Activated T-cell treated with anti-CD3 and anti-CD28 coated beads, Interleukin-2, amount 50 U/mL, for 48 hours (primary cell): Measurements from ENCODE around the gene DMRTC2.

Experiments used
- DNase-seq, 2 experiments: peaks; one replicate each; pipeline ENCODE4 v3.0.0-alpha.2; 2020

The DMRTC2 gene

DNA sequence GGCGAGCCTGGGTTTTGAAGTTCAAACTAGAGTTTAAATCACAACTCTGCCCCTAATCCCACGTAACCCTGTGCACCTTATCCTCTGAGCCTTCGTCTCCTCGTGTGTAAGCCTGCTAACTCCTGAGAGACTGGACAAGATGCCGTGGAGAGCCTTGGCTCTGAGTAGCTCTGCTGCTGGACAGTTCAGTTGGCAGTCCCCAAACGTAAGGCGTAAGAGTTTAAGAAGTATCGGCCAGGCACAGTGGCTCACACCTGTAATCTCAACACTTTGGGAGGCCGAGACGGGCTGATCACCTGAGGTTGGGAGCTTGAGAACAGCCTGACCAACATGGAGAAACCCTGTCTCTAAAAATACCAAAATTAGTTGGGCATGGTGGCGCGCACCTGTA is 27.5 kb downstream of the DMRTC2 start:
- peak; percentile 55 to 57 for DNase-seq

DNA sequence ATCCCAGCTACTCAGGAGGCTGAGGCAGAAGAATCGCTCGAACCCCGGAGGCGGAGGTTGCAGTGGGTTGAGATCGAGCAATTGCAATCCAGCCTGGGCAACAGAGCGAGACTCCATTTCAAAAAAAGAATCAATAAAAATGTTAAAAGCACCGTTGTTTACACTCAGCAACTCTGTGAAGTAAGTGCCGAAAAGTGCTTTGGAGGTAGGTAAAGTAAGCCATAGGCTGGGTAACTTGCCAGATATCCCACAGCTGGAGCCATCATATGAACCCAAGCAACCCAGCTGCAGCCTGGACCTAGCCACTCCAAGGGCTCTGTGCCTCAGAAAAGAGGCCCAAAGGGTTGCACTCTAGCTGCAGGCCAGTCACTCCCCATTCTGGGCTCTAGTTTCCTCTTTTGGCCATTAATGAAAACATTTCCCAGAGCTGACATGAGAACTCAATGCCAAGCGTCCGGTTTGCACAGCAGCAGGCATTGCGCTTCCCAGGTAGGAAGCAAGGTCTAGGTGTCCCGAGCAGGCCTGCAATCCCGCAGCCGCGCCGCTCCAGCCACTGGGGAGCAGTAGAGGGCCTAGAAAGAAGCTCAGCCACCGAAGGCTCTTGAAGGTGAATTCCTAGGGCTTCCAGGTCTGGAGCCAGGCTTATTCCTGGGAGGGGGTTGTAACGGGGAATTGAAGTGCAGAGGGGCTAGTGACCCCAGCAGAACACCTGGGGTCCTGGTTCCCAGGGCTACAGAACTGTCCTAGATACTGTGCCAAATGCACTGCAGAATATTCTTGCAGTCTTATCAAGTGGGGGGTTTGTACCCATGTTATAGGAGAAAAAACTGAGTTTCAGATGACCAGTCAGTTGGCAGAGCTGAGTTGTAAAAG is 28.2 kb downstream of the DMRTC2 start:
- peak; percentile 85 to 86 for DNase-seq

DNA sequence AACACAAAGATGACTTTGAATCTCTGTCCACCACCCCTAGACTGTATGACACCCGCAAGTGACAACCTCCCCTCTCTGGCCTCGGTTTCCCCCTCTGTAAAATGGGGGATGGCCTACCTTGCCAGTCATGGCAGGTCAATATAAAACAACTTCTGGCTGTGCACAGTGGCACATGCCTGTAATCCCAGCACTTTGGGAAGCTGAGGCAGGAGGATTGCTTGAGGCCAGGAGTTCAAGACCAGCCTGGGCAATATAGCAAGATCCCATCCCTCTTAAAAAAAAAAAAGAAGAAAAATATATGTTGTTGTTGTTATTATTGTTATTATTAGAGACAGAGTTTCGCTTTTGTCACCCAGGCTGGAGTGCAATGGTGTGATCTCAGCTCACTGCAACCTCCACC is 31.1 kb downstream of the DMRTC2 start:
- peak in 1 of 2 experiments; percentile 28 for DNase-seq

DNA sequence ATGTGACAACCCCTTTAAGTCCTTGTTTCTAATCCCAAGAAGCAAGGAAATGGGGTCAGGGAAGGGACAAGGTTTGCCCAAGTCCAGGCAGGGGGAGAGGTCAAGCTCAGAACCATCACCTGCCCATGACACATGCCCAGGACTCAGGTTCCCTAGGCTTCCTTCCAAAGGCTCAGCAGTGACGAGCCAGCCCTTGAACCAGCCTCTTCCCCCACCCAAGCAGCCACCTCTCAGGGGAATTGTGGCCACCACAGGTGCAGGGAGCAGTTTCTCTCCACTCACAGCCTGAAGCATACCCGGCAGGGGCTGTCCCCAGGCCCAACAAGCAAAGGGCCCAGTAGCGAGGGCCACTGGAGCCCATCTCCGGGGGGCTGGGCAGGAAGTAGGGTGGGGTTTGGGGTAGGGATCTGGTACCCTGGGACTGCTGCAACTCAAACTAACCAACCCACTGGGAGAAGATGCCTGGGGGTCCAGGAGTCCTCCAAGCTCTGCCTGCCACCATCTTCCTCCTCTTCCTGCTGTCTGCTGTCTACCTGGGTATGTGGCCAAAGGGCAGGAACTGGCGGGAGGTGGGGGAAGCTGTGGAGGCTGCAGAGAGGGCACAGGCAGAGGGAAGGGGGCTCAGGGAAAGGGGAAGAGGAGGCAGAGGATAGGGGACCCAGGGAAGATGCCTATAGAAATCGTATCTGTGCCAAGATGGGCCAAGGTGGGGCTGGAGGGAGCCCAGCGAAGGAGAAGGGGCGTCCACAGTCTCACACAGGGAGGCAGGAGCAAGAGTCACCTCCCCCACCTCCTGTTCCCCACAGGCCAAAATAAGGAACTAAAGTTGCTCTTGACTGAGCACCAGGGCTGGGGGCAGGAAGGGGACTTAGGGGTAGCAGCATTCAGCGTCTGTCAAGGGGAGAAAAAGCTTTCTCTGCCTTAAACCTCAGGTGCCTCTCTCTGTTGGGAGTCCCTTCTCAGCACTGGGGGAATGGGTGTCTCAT is 32.3 kb downstream of the DMRTC2 start, which contains the start of gene CD79A:
CD79A (plus strand) TSS at position 433 of the 986 bp plus-strand sequence; CDS start at position 459, 26 bp downstream.
- DNase-seq: peak in 1 of 2 experiments; percentile 45

DNA sequence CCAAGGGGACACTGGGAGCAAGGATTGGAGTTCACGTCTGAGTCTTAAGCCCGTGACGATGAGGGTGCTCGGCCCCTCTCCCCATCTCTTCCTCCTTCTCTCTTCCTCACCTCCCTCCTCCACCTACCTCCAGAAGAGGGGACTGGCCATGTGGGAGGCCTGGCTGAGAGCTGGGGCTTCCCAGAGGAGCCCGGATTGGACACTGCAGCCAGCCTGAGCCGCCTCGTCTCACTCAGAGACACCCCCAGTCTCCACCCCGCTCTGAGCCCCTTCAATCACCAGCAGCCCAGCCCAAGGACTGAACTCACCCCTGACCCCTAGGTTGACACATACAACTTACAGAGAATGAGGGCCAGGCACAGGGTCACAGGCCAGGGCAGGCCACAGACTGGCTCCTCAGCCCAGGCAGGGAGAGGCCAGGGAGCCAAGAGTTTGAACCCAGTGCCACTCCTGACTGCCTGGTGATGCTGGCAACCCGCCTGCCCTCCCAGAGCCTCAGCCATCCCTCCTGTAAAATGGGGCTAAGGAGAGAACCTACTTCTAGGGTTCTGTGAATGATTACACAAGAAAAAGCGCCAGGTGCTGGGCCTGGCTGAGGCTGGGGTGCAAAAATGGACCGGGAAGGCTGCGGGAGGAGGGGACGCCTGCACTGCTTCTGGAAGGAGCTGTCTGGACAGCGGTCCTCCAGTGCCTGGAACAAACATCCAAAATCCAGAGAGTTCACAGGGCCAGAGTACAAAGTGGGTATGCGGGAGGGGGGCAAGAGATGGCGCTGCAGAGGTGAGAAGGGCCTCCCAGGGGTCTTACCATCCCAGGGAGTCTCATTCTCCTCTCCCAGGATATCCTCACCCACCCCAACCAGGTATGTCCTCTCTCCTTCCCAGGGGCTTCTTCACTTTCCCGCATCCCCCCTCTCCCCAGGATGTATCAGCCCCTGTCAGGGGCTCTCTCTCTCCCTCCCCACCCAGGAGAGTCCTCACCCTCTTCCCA is 33.4 kb downstream of the DMRTC2 start:
- no peak for DNase-seq

DNA sequence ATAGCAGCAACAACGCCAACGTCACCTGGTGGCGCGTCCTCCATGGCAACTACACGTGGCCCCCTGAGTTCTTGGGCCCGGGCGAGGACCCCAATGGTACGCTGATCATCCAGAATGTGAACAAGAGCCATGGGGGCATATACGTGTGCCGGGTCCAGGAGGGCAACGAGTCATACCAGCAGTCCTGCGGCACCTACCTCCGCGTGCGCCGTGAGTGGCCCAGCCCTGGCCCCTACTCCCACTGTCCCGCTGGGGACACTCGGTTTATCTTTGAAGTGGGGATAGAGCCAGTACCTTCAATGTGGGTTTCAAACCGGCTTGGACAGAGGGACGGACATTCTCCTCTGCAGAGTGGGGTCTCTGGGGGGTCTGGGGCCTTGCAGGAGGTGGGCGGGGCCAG is 34.2 kb downstream of the DMRTC2 start:
- DNase-seq: peak in 1 of 2 experiments; percentile 14

DNA sequence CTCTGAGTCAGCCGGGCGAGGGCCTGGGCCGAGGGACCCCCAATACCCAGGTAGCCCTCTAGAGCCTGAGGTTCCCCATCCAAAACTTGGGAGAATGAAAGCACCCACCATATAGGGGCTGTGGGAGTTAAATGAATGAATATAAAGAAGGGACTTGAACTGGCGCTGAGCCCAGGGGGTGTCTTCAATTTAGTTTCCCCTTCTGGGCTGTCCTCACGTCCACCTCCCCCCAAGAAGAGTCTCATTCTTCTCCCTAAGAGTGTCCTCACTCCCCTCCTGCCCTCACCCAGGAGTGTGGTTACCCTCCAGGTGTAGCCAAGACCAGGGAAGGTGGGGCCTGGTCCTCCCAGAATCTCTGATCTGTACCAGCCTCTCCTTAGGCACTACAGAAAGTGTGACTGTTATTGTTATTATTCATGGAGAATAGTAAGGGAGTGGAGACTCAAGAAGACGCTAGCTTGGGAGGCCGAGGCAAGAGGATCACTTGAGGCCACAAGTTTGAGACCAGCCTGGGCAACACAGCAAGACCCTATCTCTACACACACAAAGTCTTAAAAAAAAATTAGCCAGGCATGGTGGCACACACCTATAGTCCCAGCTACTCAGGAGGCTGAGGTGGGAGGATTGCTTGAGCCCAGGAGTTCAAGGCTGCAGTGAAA is 35.0 kb downstream of the DMRTC2 start:
- DNase-seq: peak in 1 of 2 experiments; percentile 15

DNA sequence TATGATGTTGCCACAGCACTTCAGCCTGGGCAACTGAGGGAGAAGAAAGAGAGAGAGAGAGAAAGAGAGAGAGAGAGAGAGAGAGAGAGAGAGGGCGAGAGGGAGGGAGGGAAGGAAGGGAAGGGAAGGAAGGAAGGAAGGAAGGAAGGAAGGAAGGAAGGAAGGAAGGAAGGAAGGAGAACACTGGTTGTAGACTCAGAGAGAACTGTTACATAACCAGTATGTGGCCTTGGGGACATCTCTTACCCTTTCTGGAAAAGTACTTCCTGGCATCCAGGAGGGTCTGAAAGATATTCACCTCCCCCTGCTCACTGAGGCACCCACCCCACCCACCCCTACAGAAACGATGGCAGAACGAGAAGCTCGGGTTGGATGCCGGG is 35.5 kb downstream of the DMRTC2 start:
- DNase-seq: no peak

DNA sequence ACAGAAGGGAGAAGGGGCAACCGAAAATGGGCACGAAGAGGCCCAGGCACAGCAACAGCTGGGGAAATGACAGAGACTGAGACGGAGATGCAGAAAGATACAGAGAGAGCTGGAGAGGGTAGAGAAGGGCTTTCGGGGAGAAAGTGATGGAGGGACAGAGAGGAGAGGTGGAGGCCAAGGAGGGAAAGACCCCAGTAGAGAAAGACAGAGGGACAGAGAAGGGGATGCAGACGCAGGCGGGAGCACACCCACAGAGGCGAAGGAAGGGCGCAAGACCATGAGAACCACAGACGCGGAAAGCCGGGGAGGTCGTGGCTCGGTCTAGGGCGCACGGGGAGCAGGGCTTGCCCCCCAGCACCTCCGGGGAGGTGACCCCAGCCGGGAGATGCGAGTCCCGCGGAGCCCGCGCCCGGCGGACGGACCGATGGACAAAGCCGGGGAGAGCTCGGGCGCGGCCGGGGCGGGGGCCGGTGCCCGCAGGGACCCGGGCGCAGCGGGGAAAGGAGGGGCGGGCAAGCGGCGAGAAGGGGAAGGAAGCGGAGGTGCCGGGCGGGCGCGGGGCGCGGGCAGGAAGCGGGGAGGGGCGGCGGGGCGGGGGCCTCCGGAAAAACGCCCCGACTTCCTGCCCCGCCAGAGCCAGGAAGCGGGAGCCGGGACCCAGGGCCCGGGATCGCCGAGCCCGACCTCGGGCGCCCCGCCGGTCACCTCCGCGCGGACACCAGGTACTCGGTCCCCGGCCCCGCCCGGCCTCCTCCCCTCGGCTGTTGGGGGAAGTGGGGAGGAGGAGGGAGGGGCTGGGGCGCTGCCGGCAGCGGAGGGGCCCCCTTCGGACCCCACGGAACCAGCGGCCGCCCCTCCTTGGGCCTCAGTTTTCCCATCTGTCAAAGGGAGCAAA is 38.0 kb downstream of the DMRTC2 start, which contains the start of gene ARHGEF1:
ARHGEF1 (plus strand) TSS at position 617 of the 895 bp plus-strand sequence. CDS start 4,899 bp downstream, outside the sequence.
- peak; percentile 66 to 77 for DNase-seq

DNA sequence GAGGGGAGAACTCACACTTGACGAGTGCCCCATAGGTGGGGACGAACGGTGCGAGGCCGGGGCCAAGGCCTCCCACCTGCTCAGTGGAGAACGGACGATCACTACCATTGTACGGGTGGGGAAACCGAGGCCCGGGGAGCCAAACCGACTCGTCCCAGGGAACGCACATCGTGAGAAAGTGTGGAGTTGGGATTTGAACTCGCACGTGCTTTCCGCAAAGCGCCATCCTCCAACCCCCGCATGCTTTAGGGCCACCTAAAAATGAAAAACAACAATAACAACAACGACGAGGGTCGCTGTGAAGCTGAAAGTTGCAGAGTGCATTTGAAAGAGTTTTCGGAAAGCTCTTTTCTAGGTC is 38.6 kb downstream of the DMRTC2 start:
- peak in 1 of 2 experiments; percentile 58 for DNase-seq

DNA sequence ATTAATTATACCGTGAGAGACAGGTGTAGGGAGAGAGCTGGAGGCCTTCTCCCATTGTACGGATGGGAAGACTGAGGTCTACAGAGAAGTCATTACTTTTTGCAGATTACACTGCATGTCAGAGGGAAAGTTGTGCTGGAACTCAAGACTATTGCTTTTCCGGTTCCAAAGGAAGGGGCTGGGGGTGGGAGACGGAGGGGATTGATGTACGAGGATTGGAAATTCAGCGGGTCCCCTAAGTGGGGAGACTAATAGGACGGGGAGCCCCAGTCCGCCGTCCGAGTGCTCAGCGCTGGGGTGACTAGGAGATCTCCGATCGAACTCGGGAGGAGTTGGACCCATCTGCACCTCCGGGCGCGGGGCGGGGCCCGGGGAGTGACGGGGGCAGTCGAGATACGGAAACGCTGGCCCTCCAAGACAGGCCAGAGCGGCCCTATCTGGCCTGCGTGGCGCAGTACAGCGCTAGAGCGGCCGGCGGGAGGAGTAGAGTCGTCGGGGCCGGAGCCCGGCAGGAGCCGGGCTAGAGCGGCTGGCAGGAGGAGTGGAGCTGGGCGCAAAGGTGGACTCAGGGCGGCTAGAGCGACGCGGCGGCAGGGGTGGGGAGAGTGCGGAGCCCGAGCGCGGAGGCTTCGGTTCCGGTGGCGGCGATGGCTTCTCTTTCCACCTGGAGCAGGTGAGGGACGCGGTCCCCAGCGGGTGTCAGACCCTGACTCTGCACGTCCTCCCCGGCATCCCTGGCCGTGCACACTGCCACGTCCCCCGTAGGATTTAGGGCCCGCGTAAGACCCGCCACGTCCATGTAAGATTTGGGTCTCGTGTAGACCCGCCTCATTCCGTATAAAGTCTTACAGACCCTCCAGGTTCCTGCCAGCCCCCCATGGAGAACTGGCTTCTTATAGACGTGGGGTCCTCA is 39.2 kb downstream of the DMRTC2 start:
- peak; percentile 94 to 95 for DNase-seq

DNA sequence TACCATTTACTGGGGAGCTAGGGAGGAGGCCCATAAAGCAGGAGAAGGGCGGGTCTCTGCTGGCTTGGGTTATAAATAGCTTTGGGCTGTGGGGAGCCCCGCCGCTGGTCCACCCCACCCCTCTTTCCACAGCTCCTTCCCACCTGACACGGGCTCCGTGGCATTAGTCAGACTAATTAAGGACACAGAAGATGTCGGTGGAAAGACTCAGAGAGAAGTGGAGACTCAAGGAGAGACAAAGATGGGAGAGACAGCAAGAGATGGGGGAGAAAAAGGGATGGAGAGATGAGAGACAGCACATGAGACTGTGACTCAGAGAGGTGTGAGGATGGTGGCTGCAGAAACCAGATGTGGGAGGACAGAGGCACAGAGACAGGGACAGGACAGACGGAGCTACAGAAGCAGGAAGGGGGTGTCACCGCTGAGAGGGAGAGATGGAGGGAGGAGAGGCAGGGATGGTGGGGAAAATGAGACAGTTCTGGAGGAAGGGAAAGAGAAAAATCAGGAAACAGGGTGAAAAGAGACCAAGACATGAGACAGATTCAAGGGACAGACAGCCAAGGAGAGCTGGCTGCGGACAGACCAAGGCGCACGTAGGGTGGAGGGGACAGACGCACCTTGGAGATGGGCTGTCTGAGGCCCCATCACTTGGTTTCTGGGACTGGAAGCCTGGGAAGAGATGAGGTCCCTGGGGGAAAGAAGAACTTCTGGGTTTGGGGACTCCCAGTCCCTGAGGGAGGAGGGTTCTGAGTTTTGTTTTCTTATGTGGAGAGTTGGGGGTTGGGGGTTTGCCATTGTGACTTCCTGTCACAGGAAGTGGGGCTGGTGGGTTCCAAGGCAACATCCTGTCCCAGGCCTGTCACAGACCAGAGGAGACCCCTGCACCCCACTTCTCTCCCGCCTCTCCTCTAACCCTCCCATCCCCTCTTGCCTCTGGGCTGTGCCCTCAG is 42.2 kb downstream of the DMRTC2 start:
- DNase-seq: peak in 1 of 2 experiments; percentile 76

DNA sequence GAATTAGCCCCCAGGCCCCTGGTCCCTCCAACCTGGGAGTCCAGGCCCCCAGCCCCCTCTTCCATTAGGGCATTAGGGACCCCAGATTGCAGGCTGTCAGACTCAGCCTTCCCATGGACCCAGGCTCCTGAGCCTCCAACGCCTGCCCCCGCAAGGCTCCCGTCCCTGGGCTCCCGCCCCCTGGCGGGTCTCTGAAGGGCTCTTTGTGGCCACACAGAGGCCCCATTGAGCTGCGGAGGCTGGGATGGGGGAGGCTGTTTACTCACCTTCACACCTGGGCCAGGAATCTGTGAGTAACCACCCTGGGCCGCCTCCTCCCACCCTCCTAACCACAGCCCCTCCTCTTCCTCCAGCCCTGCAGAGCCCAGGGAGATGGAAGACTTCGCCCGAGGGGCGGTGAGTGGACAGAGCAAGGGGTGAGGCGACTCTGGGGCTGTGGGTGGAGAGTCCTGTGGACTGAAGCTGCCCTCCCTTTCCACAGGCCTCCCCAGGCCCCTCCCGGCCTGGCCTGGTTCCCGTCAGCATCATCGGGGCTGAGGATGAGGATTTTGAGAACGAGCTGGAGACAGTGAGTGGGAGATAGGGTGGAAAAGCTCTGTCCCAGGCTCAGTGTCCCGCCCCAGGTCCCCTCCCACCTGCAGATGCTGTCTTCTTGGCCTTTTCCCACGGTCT is 43.0 kb downstream of the DMRTC2 start:
- DNase-seq: peak; percentile 89 to 91

DNA sequence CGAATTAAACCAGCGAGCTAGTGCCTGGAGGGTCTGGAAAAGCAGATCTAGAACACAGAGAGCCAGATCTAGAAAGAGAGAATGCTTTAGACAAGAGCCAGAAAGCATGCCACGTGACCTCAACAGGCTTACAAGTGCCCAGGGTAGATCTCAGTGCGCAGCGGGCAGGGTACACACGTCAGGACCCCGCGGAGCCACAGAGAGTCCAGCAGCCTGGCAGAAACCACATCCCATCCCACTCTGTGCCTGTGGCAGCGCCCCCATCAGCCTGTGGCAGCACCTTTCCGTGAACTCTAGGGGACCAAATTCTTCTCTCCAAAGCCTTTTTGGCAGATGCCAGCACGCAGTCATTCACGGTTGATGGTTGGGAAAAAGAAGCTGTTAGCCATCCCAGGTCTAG is 44.1 kb downstream of the DMRTC2 start:
- peak in 1 of 2 experiments; percentile 40 for DNase-seq

DNA sequence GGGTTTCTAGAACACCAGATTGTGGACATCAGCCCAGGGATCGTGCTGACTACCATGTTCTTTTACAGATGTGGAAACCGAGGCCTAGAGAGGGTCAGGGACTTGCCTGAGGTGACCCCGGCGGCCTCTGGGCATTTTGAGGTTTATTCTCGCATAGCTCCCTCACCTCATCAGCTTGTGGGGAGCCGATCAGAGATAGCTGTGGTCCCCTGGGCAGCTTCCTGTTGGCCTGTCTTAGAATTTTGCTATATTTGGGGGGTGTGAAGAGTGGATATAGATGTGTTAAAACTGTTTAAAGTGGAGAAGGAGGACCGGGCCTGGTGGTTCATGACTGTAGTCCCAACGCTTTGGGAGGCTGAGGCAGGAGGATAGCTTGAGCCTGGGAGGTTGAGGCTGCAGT is 45.1 kb downstream of the DMRTC2 start:
- DNase-seq: no peak

DNA sequence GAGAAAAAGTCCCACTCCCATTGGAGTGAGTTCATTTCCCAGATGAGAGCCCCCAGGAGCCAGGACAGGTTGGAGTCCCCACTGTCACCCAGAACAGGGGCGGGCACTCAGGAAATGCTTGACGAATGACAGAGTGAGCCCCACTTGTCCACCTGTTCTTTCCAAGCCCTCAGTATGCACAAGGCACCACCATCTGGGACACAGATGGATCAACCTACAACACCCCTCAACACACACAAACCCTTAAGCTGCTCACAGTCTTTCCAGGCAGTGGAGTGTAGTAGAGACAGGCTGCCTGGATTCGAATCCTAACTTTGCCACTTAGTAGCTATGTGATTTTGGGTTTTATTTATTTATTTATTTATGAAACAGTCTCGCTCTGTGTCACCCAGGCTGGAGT is 46.1 kb downstream of the DMRTC2 start:
- no peak for DNase-seq

DNA sequence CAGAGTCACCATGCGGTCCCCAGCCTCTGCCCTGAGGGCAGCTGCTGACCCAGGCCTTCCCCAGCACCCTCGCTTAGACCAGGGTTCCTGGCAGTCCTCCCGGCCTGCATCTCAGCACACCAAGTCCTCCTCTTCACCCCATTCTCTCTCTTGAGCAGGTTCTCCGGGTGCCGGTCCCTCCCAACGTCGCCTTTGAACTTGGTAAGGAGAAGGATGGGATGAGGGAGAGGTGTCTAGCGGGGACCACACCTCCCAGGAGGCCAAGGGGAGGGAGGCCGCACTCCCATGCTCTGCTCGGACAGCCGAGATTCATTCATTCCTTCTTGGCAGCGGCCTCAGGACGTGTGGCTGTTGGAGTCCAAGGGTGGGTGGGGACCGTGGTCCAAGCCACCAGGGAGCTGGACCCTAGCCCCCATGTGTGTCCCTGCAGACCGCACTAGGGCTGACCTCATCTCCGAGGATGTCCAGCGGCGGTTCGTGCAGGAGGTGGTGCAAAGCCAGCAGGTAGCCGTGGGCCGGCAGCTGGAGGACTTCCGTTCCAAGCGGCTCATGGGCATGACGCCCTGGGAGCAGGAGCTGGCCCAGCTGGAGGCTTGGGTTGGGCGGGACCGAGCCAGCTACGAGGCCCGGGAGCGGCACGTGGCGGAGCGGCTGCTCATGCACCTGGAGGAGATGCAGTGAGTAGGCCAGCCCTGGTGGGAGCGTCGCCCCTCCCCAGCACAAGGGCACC is 47.5 kb downstream of the DMRTC2 start:
- DNase-seq: no peak
